HepG2 (cell line): Measurements from ENCODE around the gene RABL6. TPM values are rescaled to one million over a fixed set of nuclear protein-coding genes. Genes with fewer than 3 reads are reported as not detected.
A peak's percentile ranks its signal among the peaks of the same experiment; 100 is the strongest.
"Not testable (repeated sequence)": the region's sequence is repeated elsewhere in the genome, so short reads cannot be mapped to it uniquely, and the experiment has no call there.

ENCODE experiments used
- ATAC-seq: fragments of 200-7000 bp; cut with Tn5 transposase; 3 replicates; pipeline ENCODE4 v1.9.1; 2020; ENCODE audit warnings: mild to moderate bottlenecking, moderate library complexity
- BruUV-seq: library from RNA; stranded (reverse); fragments of 400-500 nt; replicated peaks from 2 replicates; lab custom pipeline; 2021; lab: Mats Ljungman, UMichigan
- CTCF ChIA-PET: fragments of 300-600 bp; formaldehyde crosslinking; extraction: SDS; loops from one replicate; lab custom pipeline; 2021; ENCODE audit warnings: low total read pairs, inconsistent platforms, low intra/inter-chr PET ratio; lab: Yijun Ruan, JAX
- POLR2A ChIA-PET: fragments of 350-600 bp; sonication (Branson Sonifier 250); formaldehyde crosslinking; loops from one replicate; lab custom pipeline; 2020; ENCODE audit warnings: antibody characterized with exemption, inconsistent platforms; lab: Yijun Ruan, JAX
- DNase-seq: peaks from one replicate; pipeline ENCODE4 v3.0.0-alpha.2; 2015; ENCODE audit warnings: low spot score
- FAIRE-seq: peaks from 3 replicates; lab custom pipeline; 2011; peaks lifted over from hg19 to GRCh38; lab: Jason Lieb, UNC
- H2AFZ ChIP-seq: one replicate; pipeline ENCODE4 v1.6.1; 2011; ENCODE audit warnings: low read length, inconsistent platforms
- H3K27ac ChIP-seq: fragments of 300-600 bp; 3 replicates; pipeline ENCODE4 v1.8.0; 2011; ENCODE audit warnings: mixed run types, mild to moderate bottlenecking, mixed read lengths, low read length, inconsistent platforms; ENCODE audit not compliant: insufficient read depth; ENCODE audit errors: extremely low read length
- H3K27me3 ChIP-seq, 2 experiments: fragments of 200-600 bp in 1 of 2; 2 replicates in 1 of 2; 3 replicates in 1 of 2; pipeline versions ENCODE4 v1.6.0 to v1.8.0; 2011; ENCODE audit warnings: low read length in 2 of 2, mild to moderate bottlenecking in 2 of 2, moderate library complexity in 2 of 2, inconsistent platforms in 1 of 2; ENCODE audit not compliant: insufficient read depth in 2 of 2, control insufficient read depth in 1 of 2
- H3K36me3 ChIP-seq, 2 experiments: fragments of 200-600 bp in 1 of 2; replicated peaks in 1 of 2; 2 replicates in 1 of 2; 3 replicates in 1 of 2; pipeline versions ENCODE4 v1.5.1 to v1.8.0; 2011; ENCODE audit warnings: low read length in 2 of 2, inconsistent platforms in 1 of 2; ENCODE audit not compliant: insufficient read depth in 2 of 2, control insufficient read depth in 1 of 2
- H3K4me1 ChIP-seq: 2 replicates; pipeline ENCODE4 v1.5.1; 2012; ENCODE audit warnings: low read length, inconsistent platforms; ENCODE audit not compliant: insufficient read depth
- H3K4me2 ChIP-seq: 2 replicates; pipeline ENCODE4 v1.6.0; 2011; ENCODE audit warnings: low read depth, low read length, inconsistent platforms
- H3K4me3 ChIP-seq, 3 experiments: fragments of 200-600 bp in 1 of 3; sonication (generic), shearing (Covaris generic) in 1 of 3; replicated peaks in 1 of 3; 2 replicates each; pipeline ENCODE4 v1.5.1; 2011 to 2016; ENCODE audit warnings: low read length in 3 of 3, inconsistent platforms in 2 of 3, low read depth in 2 of 3, mild to moderate bottlenecking in 2 of 3, control low read depth in 1 of 3, mixed read lengths in 1 of 3; ENCODE audit not compliant: insufficient read depth in 1 of 3
- H3K79me2 ChIP-seq: one replicate; pipeline ENCODE4 v1.6.1; 2011; ENCODE audit warnings: low read length, inconsistent platforms; ENCODE audit not compliant: insufficient read depth
- H3K9ac ChIP-seq: 2 replicates; pipeline ENCODE4 v1.6.0; 2011; ENCODE audit warnings: mild to moderate bottlenecking, low read depth, low read length, inconsistent platforms; ENCODE audit not compliant: insufficient read depth
- H3K9me3 ChIP-seq: 2 replicates; pipeline ENCODE4 v1.5.1; 2012; ENCODE audit warnings: mild to moderate bottlenecking, low read length
- H4K20me1 ChIP-seq: 2 replicates; pipeline ENCODE4 v1.6.0; 2011; ENCODE audit warnings: inconsistent platforms, mild to moderate bottlenecking, low read length, moderate library complexity; ENCODE audit not compliant: insufficient read depth
- ARID2 ChIP-seq: sonication (generic); formaldehyde crosslinking; IDR thresholded peaks from 2 replicates; pipeline ENCODE4 v1.8.1; 2022; ENCODE audit warnings: mild to moderate bottlenecking, missing genetic modification reagents, borderline replicate concordance
- DZIP1 ChIP-seq: sonication (generic); formaldehyde crosslinking; IDR thresholded peaks from 2 replicates; pipeline ENCODE4 v1.5.0; 2020; ENCODE audit warnings: mild to moderate bottlenecking, missing genetic modification reagents
- FOXK1 ChIP-seq: sonication (generic); formaldehyde crosslinking; IDR thresholded peaks from 2 replicates; pipeline ENCODE4 v1.4.0; 2020; ENCODE audit warnings: low read depth, missing genetic modification reagents, borderline replicate concordance
- GABPB1 ChIP-seq: IDR thresholded peaks from 2 replicates; pipeline ENCODE4 v1.6.1; 2016; ENCODE audit warnings: mild to moderate bottlenecking, missing genetic modification reagents, moderate library complexity, missing compliant biosample characterization
- GATAD2A ChIP-seq: IDR thresholded peaks from 2 replicates; pipeline ENCODE4 v1.6.1; 2016
- KDM2A ChIP-seq: sonication (generic); formaldehyde crosslinking; IDR thresholded peaks from 2 replicates; pipeline ENCODE4 v1.4.0; 2020; ENCODE audit warnings: low read depth, missing genetic modification reagents, borderline replicate concordance
- KLF16 ChIP-seq, 2 experiments: sonication (generic) in 1 of 2; formaldehyde crosslinking in 1 of 2; IDR thresholded peaks; 2 replicates each; pipeline versions ENCODE4 v1.6.1 to v1.8.0; 2016 to 2023; ENCODE audit warnings: missing genetic modification reagents in 2 of 2, missing compliant biosample characterization in 1 of 2
- MAF1 ChIP-seq: sonication (generic); formaldehyde crosslinking; IDR thresholded peaks from 2 replicates; pipeline ENCODE4 v1.5.0; 2020; ENCODE audit warnings: missing genetic modification reagents, borderline replicate concordance
- REL ChIP-seq: sonication (generic); formaldehyde crosslinking; conservative IDR thresholded peaks from 2 replicates; pipeline ENCODE4 v1.8.0; 2022; ENCODE audit warnings: mild to moderate bottlenecking, missing genetic modification reagents, moderate library complexity
- SALL1 ChIP-seq: sonication (generic); formaldehyde crosslinking; IDR thresholded peaks from 2 replicates; pipeline ENCODE4 v1.8.0; 2022; ENCODE audit warnings: mild to moderate bottlenecking, missing genetic modification reagents
- TARDBP ChIP-seq: sonication (generic); formaldehyde crosslinking; IDR thresholded peaks from 2 replicates; pipeline ENCODE4 v1.8.0; 2022; ENCODE audit warnings: mild to moderate bottlenecking, missing genetic modification reagents
- ZBTB14 ChIP-seq: sonication (generic); formaldehyde crosslinking; IDR thresholded peaks from 2 replicates; pipeline ENCODE4 v1.4.0; 2020; ENCODE audit warnings: missing genetic modification reagents
- ZMYM3 ChIP-seq: sonication (generic); formaldehyde crosslinking; IDR thresholded peaks from 2 replicates; pipeline ENCODE4 v1.5.1; 2020; ENCODE audit warnings: mild to moderate bottlenecking, missing genetic modification reagents
- ZNF362 ChIP-seq: sonication (generic); formaldehyde crosslinking; IDR thresholded peaks from 2 replicates; pipeline ENCODE4 v1.4.0; 2020; ENCODE audit warnings: missing genetic modification reagents, mild to moderate bottlenecking, borderline replicate concordance
- ZNF580 ChIP-seq: IDR thresholded peaks from 2 replicates; pipeline ENCODE4 v1.6.1; 2016; ENCODE audit warnings: low read depth, borderline replicate concordance
- ZNF678 ChIP-seq: sonication (generic); formaldehyde crosslinking; IDR thresholded peaks from 2 replicates; pipeline ENCODE4 v1.4.0; 2020; ENCODE audit warnings: mild to moderate bottlenecking, missing genetic modification reagents
- WGBS: methylation state at CpG from one replicate; pipeline ENCODE4 v1.1.6; 2017; ENCODE audit warnings: low lambda C conversion rate; 5-methylcytosine and 5-hydroxymethylcytosine counted together
- in situ Hi-C: cut with HindIII; loops from 2 replicates; pipeline ENCODE4 v1.10.0; 2017; ENCODE audit warnings: low pct_unique_long_range_greater_than_20kb; ENCODE audit not compliant: extremely low pct_ligation_motif_present
- intact Hi-C: fragments of 100-400 bp; cut with micrococcal nuclease; formaldehyde crosslinking; loops from one replicate; pipeline ENCODE4 v1.10.0; 2022; ENCODE audit not compliant: unreplicated experiment
- polyA plus RNA-seq, 8 experiments: library from polyadenylated mRNA; depleted of rRNA in 3 of 8; stranded (reverse) in 7 of 8; unstranded in 1 of 8; fragments of >200 nt; fragmentation: Illumina TruSeq in 4 of 8; extraction: Trizol in 4 of 8; gene quantifications; 2 replicates each; pipeline versions ENCODE4 v1.2.1 to v1.2.3, GENCODE V29; 2011 to 2016; ENCODE audit warnings: low read depth in 4 of 8, missing spikeins in 1 of 8, mixed read lengths in 1 of 8; ENCODE audit not compliant: insufficient read depth in 1 of 8
- total RNA-seq, 5 experiments: library from RNA; depleted of rRNA; stranded (reverse); fragments of >200 nt; fragmentation: Illumina TruSeq; extraction: Trizol; gene quantifications; 2 replicates each; pipeline ENCODE4 v1.2.3, GENCODE V29; 2016; ENCODE audit warnings: low read depth in 1 of 5

Gene RABL6
- total and polyA plus RNA-seq, 2 of the 13 experiments (the other 11 are each of a cell fraction or from before 2014, with no cell fraction given): 81.5 to 125 TPM

GRCh38 chr9:136842380-136842948 lies 34.7 kb downstream of the RABL6 start, which contains the start of gene AJM1:
TSS of gene AJM1 (plus strand) at chr9:136842478. CDS start at chr9:136844415, 1,937 bp downstream.
- intact Hi-C loops, H2AFZ ChIP-seq, H4K20me1 ChIP-seq, H3K9me3 ChIP-seq, CTCF ChIA-PET, H3K27me3 ChIP-seq, H3K36me3 ChIP-seq, BruUV-seq, H3K79me2 ChIP-seq: not testable (repeated sequence)
- Histone ChIP-seq H3K4me3 (peak within 1 kb of the TSS; percentile 56 to 73 (median 58); a peak in 5 of 6 replicates), H3K4me2 (peak within 1 kb of the TSS; percentile 77), H3K9ac (peak within 1 kb of the TSS; percentile 47), H3K27ac (peak within 1 kb of the TSS; percentile 63), H3K4me1 (peaks cover 41% of the 10 kb centered on the region)
- ATAC-seq (peak; percentile 69), DNase-seq (peak; percentile 63), FAIRE-seq (peak; percentile 57)
- in situ Hi-C loops: loop anchor here (10.0 kb wide), 1 partner anchor 192 kb away; the partner anchor contains the start of gene FUT7
- 0% methylated on average over 10 of the region's 27 CpGs for WGBS
- POLR2A ChIA-PET: interaction anchor here (1.0 to 2.3 kb wide), 8 partner anchors 16 to 106 kb away, joined by 3 to 7 read pairs (median 5); partner anchors contain the start of genes EDF1 and TMEM141
- TF ChIP-seq KDM2A (peak; percentile 97), ZNF678 (CRISPR knock-in tag) (peak; percentile 57; the same call in 1 of the 2 replicates), GABPB1 (CRISPR knock-in tag) (peak; percentile 63; the same call in 1 of the 2 replicates), ARID2 (CRISPR knock-in tag) (0 out of 2 replicates have a peak, but pooled peaks have one; percentile 67), ZNF580 (CRISPR knock-in tag) (peak; percentile 52; the same call in 1 of the 2 replicates), DZIP1 (CRISPR knock-in tag) (peak; percentile 75; the same call in 1 of the 2 replicates), MAF1 (CRISPR knock-in tag) (0 out of 2 replicates have a peak, but pooled peaks have one; percentile 47), KLF16 (CRISPR knock-in tag; IDR thresholded peaks at IDR 0.05) (0 out of 4 replicates have a peak, but pooled peaks of 1 of the 2 experiments have one; percentile 12), ZNF362 (peak; percentile 28; the same call in 1 of the 2 replicates), GATAD2A (peak; percentile 19; the same call in 1 of the 2 replicates), REL (CRISPR knock-in tag) (peak; percentile 36; the same call in 1 of the 2 replicates), TARDBP (CRISPR knock-in tag) (peak; percentile 70; the same call in 1 of the 2 replicates), ZBTB14 (CRISPR knock-in tag) (peak; percentile 47; the same call in 1 of the 2 replicates), SALL1 (CRISPR knock-in tag) (peak; percentile 43; the same call in 1 of the 2 replicates), ZMYM3 (CRISPR knock-in tag) (peak; percentile 40; the same call in 1 of the 2 replicates), FOXK1 (0 out of 2 replicates have a peak, but pooled peaks have one; percentile 13)
